Stomach (tissue), 9 donors: Measurements from ENCODE around the gene TRAF3. TPM values are rescaled to one million over a fixed set of nuclear protein-coding genes. Genes with fewer than 3 reads are reported as not detected.

Experiments used
- DNase-seq, 2 donors: peaks; one replicate each; pipeline versions ENCODE4 v3.0.0 to v3.0.0-alpha.2; 2013 to 2019
- H3K27ac ChIP-seq, 5 donors: fragments of 200-600 bp in 4 of 5; sonication (generic) in 4 of 5; one replicate each; pipeline ENCODE4 v1.5.1; 2013 to 2019; ENCODE audit warnings: mild to moderate bottlenecking in 1 of 5, moderate library complexity in 1 of 5
- H3K27me3 ChIP-seq, 3 donors: fragments of 200-600 bp; sonication (generic); one replicate each; pipeline ENCODE4 v1.5.1; 2017 to 2019; ENCODE audit warnings: mixed run types in 1 of 3
- H3K36me3 ChIP-seq, 4 donors: fragments of 200-600 bp; sonication (generic); 1 replicate in 3 of 4; 2 replicates in 1 of 4; pipeline ENCODE4 v1.5.1; 2016 to 2019
- H3K4me1 ChIP-seq, 4 donors: fragments of 200-600 bp; sonication (generic); one replicate each; pipeline ENCODE4 v1.5.1; 2016 to 2019
- H3K4me3 ChIP-seq, 4 donors: fragments of 200-600 bp; sonication (generic) in 3 of 4; one replicate each; pipeline ENCODE4 v1.5.1; 2016 to 2019; ENCODE audit warnings: mild to moderate bottlenecking in 1 of 4
- H3K9me3 ChIP-seq, 4 donors: fragments of 200-600 bp; sonication (generic); one replicate each; pipeline ENCODE4 v1.5.1; 2016 to 2019
- EP300 ChIP-seq: sonication (generic); formaldehyde crosslinking; IDR thresholded peaks from one replicate; pipeline ENCODE4 v1.6.1; 2017; ENCODE audit warnings: antibody characterized with exemption
- POLR2A ChIP-seq, 4 donors: fragments of 450-650 bp; IDR thresholded peaks; one replicate each; pipeline ENCODE4 v1.6.1; 2016; ENCODE audit warnings: antibody characterized with exemption in 4 of 4, control low read depth in 2 of 4, mild to moderate bottlenecking in 1 of 4, moderate library complexity in 1 of 4
- POLR2AphosphoS5 ChIP-seq, 3 donors: sonication (generic); formaldehyde crosslinking; IDR thresholded peaks; one replicate each; pipeline ENCODE4 v1.6.1; 2016; ENCODE audit warnings: antibody characterized with exemption in 3 of 3
- WGBS, 5 donors: extraction: QIAGEN DNeasy Blood & Tissue Kit in 3 of 5; methylation state at CpG; one replicate each; pipeline versions ENCODE4 v1.1.5 to v1.1.7; 2013 to 2018; 5-methylcytosine and 5-hydroxymethylcytosine counted together
- intact Hi-C: fragments of 100-400 bp; cut with DNase I; formaldehyde crosslinking; loops from one replicate; pipeline ENCODE4 v1.15.1; 2023; ENCODE audit warnings: low total_unique reads
- polyA plus RNA-seq, 3 donors: library from polyadenylated mRNA; stranded (reverse); fragments of 200-250 nt; gene quantifications; one replicate each; pipeline ENCODE4 v1.2.3, GENCODE V29; 2013
- total RNA-seq, 5 donors: library from RNA; depleted of rRNA; stranded (reverse); fragments of >200 nt; gene quantifications; one replicate each; pipeline versions ENCODE4 v1.1.0 to v1.2.3, GENCODE V29; 2014 to 2016
- TF ChIP-seq, protein P1 (sequence below), 7 experiments: fragments of 450-650 bp in 4 of 7; fragments of 200-600 bp in 3 of 7; sonication (generic) in 3 of 7; IDR thresholded peaks; one replicate each; pipeline ENCODE4 v1.5.1; 2016 to 2019; ENCODE audit warnings: antibody characterized with exemption in 7 of 7, control low read depth in 2 of 7, mild to moderate bottlenecking in 1 of 7
- donor health status: healthy with polysubstance abuse.
- donor health status: Bipolar disorder and iron deficiency.
- donor health status: healthy.

The TRAF3 gene
- total and polyA plus RNA-seq, 8 donors, result 3.5 to 30.1 (median 6.3) TPM

DNA sequence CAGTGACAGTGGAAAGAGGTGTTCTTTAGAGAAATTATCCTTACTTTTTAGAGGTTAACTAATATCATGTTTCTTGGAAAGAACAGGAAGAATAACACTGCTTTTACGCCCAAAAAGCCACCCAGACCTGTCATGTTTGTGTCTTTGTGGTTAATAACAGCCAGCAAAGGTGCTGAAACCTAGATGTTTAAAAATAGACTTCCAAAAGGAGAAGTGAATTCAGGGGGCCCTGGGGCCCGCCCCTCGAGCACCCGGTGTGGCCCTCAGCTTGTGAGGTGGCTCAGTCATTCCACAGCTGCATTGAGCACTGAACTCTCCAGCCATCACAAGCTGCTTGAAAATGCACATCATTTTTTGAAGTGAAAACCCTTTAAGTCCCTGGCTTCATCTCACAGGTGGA is 124.4 kb downstream of the TRAF3 start:
- intact Hi-C loops, result no loop called here
- Histone ChIP-seq H3K36me3 (peaks cover 19 to 66% (median 65%) of the 10 kb centered on the region in 4 donors), H3K4me3 (no peak overlapping the region), H3K27ac (peak overlapping the region in 1 of 5 donors; percentile 32), H3K4me1 (no peaks in the 10 kb centered on the region), H3K27me3 (no peaks in the 10 kb centered on the region), H3K9me3 (no peaks in the 10 kb centered on the region)
- TF ChIP-seq, protein P1, sequence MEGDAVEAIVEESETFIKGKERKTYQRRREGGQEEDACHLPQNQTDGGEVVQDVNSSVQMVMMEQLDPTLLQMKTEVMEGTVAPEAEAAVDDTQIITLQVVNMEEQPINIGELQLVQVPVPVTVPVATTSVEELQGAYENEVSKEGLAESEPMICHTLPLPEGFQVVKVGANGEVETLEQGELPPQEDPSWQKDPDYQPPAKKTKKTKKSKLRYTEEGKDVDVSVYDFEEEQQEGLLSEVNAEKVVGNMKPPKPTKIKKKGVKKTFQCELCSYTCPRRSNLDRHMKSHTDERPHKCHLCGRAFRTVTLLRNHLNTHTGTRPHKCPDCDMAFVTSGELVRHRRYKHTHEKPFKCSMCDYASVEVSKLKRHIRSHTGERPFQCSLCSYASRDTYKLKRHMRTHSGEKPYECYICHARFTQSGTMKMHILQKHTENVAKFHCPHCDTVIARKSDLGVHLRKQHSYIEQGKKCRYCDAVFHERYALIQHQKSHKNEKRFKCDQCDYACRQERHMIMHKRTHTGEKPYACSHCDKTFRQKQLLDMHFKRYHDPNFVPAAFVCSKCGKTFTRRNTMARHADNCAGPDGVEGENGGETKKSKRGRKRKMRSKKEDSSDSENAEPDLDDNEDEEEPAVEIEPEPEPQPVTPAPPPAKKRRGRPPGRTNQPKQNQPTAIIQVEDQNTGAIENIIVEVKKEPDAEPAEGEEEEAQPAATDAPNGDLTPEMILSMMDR (IDR thresholded peaks at IDR 0.05), result no peak
- no peak for TF ChIP-seq POLR2AphosphoS5 (IDR thresholded peaks at IDR 0.05)
- TF ChIP-seq EP300, result no peak
- no peak for TF ChIP-seq POLR2A (IDR thresholded peaks at IDR 0.05)
- 80 to 92% (median 87%) methylated on average over 4 of the region's 4 CpGs for WGBS, 5 donors
- no peak for DNase-seq

GRCh38 chr14:102902086-102902485 is 124.8 kb downstream of the TRAF3 start:
- Histone ChIP-seq H3K9me3 (no peaks in the 10 kb centered on the region), H3K27ac (peak overlapping the region in 1 of 5 donors; percentile 32), H3K4me3 (no peak overlapping the region), H3K27me3 (no peaks in the 10 kb centered on the region), H3K36me3 (peaks cover 19 to 71% (median 69%) of the 10 kb centered on the region in 4 donors), H3K4me1 (no peaks in the 10 kb centered on the region)
- WGBS, 5 donors, result 86 to 90% (median 89%) methylated on average over 7 of the region's 7 CpGs
- intact Hi-C loops, result no loop called here
- no peak for TF ChIP-seq POLR2AphosphoS5 (IDR thresholded peaks at IDR 0.05)
- no peak for TF ChIP-seq EP300
- TF ChIP-seq, protein P1 (IDR thresholded peaks at IDR 0.05), result no peak
- no peak for TF ChIP-seq POLR2A (IDR thresholded peaks at IDR 0.05)
- no peak for DNase-seq

DNA sequence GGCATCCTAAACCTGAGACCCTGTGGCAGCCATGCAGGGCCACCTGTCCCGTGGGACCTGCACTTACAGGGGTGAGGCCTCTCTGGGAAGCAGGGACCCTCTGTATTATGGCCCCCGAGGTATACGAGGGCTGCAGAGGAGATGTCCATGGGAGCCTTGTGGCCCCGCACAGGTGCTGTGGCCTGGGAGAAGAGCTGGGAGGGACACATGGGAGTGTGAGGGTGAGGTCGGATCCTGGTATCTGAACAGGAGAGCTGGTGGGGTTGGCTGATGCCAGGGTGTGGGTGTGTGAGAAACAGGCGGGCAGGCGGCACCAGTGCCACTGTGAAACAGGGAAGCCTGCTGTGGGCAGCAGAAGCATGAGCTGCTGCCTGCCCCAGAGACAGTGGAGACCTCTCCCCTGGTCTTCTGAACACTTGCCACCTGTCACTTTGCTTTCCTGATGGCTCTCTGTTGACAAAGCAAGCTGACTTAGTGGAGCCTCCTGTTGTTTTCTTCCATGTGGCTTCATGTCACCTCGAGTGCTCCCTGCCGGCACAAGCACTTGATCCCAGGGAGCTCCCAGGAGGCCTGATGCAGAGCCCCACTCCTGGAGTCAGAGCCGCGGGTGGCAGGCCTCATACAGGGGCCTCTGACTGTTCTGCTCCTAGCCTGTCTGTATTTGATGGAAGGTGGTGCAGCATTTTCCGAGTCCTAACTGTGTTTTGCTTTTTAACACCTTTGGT is 125.4 kb downstream of the TRAF3 start:
- DNase-seq, result no peak
- intact Hi-C loops, result no loop called here
- TF ChIP-seq EP300, result no peak
- H3K36me3 ChIP-seq, result peaks cover 19 to 71% (median 70%) of the 10 kb centered on the region in 4 donors
- H3K4me3 ChIP-seq, result no peak overlapping the region
- peak overlapping the region in 1 of 5 donors; percentile 32 for H3K27ac ChIP-seq
- H3K4me1 ChIP-seq, result no peaks in the 10 kb centered on the region
- H3K9me3 ChIP-seq, result no peaks in the 10 kb centered on the region
- no peaks in the 10 kb centered on the region for H3K27me3 ChIP-seq
- WGBS, 5 donors, result 86 to 94% (median 91%) methylated on average over 11 to 12 of the region's 12 CpGs

DNA sequence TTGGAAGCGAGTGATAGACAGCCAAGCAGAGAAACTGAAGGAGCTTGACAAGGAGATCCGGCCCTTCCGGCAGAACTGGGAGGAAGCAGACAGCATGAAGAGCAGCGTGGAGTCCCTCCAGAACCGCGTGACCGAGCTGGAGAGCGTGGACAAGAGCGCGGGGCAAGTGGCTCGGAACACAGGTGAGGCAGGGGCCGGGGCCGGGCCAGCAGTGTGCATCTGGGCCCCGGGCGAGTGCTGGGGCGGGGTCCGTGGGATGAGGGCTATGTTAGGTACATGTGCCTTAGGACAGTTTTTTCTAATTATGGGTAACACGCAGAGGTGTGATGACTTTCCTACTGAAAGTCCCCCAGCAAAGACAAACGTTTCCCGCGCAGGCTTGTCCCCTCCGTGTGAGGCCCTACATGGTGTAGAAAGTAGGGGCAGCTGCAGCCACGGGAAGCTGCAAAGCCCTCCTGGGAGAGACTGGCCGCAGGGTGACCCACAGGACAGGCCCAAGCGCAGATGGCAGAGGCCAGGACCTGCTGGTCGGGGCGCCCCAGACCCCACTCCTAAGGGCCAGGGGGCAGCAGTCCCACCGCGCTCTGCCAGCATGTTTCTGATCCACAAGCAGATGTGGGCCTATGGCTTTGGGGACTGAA is 126.1 kb downstream of the TRAF3 start:
- H3K27ac ChIP-seq, result no peak overlapping the region
- no peak for DNase-seq
- TF ChIP-seq EP300, result no peak
- no peak for TF ChIP-seq POLR2AphosphoS5 (IDR thresholded peaks at IDR 0.05)
- TF ChIP-seq, protein P1 (IDR thresholded peaks at IDR 0.05), result no peak
- TF ChIP-seq POLR2A (IDR thresholded peaks at IDR 0.05), result no peak
- no peaks in the 10 kb centered on the region for H3K27me3 ChIP-seq
- no peak overlapping the region for H3K4me3 ChIP-seq
- intact Hi-C loops, result no loop called here
- 91 to 98% (median 93%) methylated on average over 28 to 29 of the region's 29 CpGs for WGBS, 5 donors
- peaks cover 19 to 73% (median 66%) of the 10 kb centered on the region in 4 donors for H3K36me3 ChIP-seq
- H3K9me3 ChIP-seq, result no peaks in the 10 kb centered on the region
- no peaks in the 10 kb centered on the region for H3K4me1 ChIP-seq
